ENCODE measurements around the gene BRD4.
A peak's percentile ranks its signal among the peaks of the same experiment; 100 is the strongest.

GRCh38 chr19:15195371-15196334 lies 136.7 kb downstream of the BRD4 start:
- TF ChIP-seq CTCF (IDR thresholded peaks at IDR 0.05; ENCODE audit: extremely low read depth in 1 of 2, insufficient read depth in 1 of 2, low read depth in 1 of 2, low read length in 2 of 2) (peak in 1 of 2 donors; percentile 40), POLR2A (IDR thresholded peaks at IDR 0.05; ENCODE audit: low read depth, low read length) (no peak), JUN (IDR thresholded peaks at IDR 0.05; ENCODE audit: borderline replicate concordance, insufficient read depth, insufficient read length, low read depth) (no peak)
